C1 segment of cervical spinal cord (tissue), 14 donors: ENCODE data around the gene RAB37.
A peak's percentile ranks its signal among the peaks of the same experiment; 100 is the strongest.

ENCODE experiments used
- DNase-seq, 14 donors: peaks; one replicate each; lab custom pipeline; 2025; lab: John Stamatoyannopoulos, UW

The RAB37 gene

DNA sequence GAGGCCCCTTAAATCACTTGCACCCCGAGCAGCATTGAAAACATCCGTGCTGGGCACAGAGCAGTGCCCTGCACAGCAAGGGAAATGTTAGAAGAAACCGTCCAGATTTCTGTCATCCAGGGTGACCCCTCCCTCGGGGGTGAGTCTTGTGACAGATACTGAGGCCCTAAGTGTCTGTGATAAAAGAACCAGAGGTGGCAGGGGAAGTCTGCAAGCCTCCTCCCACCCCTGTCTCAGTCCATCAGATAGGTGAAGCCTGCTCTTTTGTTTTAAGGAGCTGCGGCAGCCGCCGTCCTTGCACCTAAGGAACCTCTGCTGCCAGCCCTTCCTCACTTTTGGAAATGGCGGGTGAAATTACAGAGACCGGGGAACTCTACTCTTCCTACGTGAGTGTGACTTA, 39.9 kb downstream of the RAB37 start:
- no peak for DNase-seq

DNA sequence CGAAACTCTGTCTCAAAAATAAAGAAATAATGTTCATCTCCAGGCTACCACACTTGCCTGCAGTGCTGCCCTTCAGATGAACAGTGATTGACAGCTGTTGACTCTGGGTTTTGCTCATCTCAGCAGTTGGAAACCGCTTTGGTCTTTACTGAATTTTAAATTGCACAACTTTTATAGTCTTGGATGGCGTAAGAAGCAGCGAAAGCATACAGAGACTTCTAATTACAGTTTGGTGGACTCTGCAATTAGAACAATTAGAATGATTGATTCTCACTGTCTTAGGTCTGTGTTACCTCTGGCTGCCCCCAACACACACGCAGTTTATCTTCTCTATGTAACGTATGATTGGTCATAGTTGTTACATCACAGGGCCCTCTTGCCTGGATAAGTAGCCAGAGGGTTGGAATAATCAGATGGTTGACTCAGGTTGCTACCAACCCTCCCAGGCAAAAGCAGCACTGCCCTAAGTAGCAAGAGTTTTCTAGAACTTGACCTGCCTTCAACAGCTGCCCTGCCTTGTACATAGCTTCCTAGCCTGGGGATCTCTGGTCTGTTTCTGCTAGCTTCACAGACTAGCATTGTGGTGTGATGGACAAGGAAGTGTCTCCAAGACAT, 41.0 kb downstream of the RAB37 start:
- no peak for DNase-seq

DNA sequence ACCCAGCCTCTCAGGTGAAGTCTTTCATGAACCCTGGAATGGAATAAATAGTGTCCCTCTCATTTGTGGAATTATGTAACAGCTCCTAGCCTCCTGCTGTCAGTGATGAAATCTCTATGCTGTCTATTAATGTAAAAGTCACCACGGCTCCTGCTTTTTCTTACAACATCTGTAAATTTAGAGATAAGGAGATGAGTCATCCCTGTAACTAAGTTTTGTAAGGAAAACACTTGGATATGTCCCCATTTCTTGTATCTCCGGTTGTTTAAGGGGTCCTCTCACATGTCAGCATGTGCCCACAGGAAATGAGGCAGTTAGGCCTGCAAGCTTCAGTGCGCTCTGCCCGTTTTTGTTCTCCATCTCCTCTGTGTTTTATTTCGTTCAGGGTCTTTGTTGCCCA, 41.9 kb downstream of the RAB37 start:
- DNase-seq: no peak

DNA sequence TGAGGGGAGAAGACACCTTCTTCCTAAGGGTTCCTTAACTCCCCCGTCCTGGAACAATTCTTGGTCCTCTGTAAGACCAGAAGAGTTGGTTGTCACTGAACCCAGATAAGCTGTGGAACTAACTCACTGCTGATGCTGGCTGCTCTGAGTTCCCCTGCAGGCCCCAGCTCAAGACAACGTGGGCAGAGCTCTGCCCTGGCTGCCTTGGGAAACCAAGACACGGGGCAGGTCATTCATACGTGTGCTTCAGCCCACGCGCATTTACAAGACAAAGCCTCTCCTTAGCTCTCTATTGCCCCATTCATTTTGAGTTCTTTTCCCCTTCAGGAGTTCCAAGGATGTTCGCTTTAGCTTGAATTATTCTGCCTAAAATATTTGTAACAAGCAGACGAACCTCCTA, 42.4 kb downstream of the RAB37 start:
- DNase-seq: no peak

DNA sequence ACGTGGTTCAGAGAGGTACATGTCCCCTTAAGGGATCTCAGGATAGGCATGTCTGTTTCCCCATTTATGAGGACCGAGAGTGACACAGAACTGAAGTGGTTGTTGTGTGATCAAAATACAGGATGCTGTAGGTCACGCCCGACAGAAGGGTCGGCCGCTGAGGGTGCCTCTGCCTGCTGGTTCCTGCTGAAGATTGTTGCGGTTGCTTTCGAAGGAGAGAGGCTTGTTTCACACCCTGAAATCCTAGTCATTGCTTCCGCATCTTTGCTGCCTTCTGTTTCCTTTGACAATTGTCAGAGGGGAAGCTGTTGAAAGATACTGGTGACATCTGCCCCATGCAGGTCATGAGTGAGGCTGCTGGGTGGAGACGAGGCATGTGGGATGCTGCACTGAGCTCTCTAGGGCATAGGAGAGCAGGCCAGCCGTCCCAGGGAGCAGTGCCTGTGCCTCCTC, 42.9 kb downstream of the RAB37 start:
- DNase-seq: peak in 10 of 14 donors; percentile 24 to 67 (median 40)

DNA sequence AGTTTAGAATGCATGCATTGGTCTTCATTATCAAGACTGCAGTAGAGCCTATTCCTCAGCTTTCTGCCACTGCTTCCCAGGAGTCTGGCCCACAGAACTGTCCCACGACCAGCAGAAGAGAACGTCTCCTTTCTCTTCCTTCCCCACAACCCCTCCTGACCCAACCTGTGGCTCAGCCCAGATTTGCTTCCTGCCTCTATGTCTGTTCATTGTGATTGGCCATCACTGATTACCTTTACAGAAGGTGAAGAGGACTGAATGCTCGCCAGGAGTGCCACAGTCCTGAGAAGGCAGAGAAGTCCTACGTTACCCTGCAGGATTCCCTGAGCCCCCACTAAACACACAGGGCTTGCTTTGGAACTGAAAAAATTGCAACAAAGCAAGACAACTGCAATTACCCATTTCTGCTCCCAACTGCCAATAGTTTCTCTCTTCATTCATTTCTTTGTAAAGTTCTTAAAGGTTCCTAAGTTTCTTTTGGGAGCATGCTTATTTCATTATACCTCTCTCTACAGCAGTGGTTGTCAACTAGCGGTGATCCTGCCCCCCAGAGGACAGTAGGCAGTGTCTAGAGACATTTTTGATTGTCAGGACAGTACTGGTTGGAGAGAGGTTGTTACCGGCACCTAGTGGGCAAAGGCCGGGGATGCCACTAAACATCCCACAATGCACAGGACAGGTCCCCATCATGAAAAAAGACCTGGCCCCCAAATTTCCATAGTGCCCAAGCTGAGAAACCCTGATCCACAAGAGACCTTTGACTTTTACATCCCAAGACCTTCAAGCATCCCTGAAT, 43.6 kb downstream of the RAB37 start:
- peak in 7 of 14 donors; percentile 21 to 33 (median 27) for DNase-seq

DNA sequence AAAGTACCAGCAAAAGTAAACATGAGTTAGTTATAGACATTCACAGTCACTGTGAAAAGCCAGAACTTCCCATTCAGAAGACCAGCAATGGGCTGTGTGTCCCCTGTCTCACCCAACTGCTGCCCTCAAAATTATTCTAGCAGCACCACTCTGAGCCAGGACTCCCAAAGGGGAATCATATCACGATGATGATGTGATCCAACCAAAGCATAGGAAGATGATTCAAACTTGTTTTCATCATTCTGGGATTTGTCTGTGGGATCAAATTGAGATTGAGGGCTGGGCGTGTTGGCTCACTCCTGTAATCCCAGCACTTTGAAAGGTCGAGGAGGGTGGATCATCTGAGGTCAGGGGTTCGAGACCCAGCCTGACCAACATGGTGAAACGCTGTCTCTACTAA, 45.5 kb downstream of the RAB37 start:
- no peak for DNase-seq

DNA sequence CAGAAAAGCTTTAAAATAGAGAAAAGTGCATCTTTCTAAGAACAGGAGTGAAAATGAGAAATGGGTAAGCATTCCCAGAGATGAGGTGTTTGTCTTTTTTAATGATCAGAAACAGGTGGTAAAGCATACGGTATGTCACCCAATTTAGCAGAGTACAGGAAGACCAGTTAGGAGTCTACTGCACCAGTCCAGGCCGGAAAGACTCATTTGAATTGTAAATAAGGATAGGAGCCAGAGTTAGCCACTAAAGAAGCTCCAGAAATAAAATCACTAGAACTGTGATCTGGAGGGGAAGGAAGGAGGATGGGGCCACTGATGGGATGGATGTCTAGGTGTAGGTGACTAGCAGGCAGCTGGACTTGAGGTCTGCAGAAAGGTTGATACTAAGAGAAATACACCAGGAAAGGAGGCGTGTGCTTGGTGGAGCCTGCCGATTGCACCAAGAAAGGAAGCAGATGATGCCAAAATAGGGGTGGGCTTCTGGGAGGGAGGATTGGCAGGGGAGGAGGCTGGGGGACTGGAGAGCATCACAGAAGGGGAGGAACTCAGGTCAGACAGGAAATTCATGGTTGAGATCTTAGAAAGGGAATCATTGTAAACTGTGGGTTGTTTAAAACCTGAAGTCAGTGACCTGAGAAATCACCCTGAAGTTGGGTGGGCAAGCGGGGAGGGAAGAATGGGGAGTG, 47.2 kb downstream of the RAB37 start:
- DNase-seq: no peak

DNA sequence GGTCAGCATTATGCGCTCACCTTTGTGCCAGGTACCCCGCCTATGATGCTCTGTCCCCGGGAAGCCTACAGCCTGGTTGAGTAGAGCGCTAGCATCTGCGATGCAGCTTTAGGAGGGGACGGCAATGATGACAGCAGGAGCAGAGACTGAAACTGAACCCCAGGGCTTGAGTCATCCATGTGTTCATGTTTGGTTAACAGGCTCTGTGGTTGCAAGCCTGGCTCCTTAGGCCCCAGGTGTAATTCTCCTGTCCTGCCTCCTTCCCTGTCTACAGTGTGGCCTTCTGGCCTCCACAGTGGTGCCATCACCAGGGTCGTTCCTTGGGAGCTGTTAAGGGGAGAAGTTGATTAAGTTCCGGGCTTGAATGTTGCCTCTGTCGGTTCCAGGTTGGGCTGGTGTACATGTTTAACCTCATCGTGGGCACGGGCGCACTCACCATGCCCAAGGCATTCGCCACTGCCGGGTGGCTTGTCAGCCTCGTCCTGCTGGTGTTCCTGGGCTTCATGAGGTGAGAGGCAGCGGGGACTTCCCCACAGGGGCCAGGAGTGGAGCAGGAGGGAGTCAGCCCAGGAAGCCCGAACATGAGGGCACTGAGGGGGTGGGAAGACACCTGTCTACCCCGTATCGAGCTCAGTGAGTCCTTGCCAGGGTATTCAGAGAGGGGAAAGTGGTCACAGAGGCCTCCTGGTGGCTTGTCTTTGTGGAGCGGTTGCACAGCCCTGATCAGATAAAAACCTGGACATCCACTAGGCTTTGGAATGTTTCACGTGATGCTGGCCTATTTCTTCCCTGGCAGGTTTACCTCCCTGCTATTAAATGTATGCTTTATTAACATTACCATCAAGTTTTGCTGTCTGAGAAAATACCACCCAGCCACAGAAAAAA, 48.3 kb downstream of the RAB37 start:
- no peak for DNase-seq

DNA sequence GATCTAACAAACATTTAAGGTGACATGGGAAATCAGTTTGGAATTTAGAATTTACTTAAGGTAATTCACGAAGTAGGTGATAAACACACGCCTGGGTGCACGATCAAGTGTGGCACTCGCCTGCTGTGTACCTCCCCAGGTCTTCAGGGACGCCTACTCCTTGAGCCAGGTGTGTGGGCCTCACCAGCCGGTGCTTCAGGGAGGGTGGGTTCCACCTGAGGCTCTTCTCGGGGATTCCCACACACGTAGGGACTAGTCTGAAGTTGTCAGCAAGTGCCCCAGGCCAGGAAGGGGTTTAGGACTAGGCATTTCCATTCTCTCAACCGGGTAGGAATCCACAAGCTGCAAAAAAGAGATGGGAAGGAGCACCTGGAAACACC, 48.9 kb downstream of the RAB37 start:
- DNase-seq: no peak

DNA sequence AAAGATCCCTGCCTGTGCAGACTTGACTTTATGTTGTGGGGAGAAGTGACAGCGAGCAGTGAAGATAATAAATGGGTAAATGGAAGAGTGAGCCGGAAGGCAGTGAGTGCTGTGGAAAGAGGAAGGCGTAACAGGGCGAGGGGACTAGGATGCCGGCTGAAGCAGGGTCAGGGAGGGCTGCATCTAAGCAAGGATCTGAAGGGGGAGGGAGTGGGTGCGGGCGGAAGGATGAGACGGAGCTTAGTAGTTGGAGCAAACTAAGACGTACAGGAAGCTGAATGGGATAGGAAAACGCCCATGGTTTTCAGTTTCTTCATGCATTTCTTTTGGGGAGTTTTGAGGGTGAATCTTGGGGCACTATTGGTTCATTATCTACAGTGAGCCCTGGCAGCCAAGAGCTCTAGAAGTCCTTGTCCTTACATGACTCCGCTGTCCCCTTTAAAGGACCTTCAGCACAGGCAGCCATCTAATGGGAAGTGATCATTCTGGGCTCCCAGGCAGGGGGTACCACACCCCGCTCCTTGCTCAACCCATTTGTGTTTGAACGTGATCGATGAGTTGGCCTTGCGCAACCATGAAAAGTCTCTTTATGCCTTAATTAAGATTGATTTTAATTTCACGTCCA, 49.5 kb downstream of the RAB37 start:
- no peak for DNase-seq

DNA sequence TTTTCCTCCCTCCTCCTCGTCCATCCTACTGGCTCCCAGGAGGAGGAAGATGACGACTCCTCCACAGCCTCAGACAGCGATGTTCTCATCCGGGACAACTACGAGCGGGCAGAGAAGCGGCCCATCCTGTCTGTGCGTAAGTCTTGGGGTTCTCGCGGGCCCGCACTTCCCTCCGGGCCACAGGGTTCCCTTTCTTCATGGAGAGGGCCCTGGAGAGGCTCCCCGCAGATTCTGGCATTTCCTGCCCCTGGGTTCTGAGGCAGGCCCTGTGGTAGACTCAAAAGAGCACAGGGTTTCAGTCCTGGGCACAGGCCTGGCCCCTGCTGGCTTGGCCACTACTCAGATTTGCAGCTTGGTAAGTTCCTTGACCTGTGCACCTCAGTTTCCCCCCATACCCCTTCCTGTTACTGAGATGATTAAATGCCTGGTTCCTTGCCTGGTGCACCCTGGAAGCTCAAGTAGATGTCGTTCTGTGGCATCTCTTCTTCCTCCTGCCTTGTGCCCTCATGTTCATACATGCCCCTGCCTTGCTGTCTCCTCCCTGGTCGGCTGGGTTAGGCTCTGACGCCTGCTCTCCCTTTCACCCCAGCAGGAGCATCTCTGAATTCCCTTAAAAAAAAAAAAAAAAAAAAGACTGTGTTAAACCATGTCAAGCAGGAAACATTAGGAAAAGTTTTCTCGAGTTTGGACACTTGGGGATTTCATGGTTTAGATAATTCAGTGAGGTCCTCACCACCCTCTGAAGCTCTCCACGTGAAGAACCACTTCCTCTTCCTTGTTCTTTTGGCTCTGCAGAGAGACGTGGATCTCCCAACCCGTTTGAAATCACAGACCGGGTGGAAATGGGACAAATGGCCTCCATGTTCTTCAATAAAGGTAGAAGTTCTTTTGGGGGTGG, 53.4 kb downstream of the RAB37 start:
- DNase-seq: no peak

DNA sequence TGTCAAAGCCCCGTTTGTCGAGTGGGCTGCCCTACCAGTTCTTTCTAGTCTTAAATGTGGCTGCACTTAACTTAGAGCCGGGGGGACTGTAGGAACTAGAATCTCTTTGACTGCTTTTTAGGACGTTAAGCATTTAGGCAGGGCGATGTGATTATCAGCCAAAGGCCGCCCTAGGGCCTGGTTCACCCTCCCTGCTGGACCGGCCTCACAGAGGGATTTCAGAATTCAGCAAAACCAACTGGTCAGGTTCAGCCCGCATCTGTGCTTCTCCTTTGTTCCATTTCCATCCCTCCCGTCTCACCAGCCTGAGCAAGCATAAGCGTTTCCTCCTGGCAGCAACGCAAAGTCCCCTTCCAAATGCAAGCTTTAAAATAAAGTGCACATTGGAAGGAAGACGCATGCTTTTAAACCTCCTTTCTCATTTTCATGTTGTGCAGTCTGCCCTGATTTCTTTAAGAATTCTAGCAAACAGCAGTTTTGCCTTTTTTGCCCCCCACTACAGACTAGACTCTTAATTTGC, 55.6 kb downstream of the RAB37 start:
- DNase-seq: peak in 1 of 14 donors; percentile 24

DNA sequence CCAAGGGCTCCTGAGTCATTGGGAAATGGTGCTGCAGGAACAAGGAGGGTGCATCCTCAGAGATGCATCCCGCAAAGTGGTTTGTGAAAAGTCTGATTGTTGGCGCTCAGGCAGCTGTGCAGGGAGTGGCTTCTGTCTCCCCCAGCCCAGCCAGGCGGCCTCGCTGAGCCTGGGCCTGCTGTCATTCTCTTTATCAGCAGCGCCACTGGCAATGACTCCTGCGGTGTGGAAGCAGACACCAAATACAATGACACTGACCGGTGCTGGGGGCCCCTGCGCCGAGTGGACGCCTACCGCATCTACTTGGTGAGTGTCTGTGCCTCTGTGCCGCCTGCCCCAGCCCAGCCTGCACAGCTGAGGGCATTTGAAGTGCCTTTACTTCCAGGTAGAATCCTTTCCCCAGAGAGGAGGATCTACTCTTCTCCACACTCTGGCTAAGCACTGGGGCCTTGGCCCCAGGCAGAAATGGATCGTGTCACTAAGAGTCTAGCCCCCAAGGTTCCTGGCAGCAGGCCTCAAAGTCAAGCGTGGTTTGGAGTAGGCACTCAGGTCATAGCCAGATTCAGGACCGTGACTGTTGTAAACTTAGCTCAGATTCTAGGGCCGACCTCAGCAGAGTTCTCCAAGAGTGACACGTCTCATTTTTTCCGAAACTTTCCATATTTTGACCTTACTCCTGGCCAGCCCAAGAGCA, 58.4 kb downstream of the RAB37 start:
- DNase-seq: peak in 2 of 14 donors; percentile 34 to 35

DNA sequence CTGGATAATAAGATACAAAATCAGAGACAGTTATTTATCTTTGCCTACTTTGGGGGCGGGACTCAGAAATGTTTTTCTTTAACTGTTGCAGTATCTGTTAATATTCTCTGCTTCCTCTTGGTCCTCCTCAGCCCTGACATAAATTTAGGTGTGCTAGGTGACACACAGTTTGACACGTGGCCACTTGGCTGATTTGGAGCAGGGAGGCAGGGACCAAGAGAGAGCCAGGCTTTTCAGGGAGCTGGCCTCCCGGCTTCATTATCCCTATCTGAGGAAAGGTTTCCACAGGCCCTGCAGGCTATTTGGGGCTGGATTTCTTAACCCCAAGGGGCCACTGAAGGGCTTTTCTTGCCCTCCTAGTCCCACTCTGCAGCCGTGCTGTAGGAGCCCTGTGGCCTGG, 59.2 kb downstream of the RAB37 start:
- peak in 1 of 14 donors; percentile 81 for DNase-seq

DNA sequence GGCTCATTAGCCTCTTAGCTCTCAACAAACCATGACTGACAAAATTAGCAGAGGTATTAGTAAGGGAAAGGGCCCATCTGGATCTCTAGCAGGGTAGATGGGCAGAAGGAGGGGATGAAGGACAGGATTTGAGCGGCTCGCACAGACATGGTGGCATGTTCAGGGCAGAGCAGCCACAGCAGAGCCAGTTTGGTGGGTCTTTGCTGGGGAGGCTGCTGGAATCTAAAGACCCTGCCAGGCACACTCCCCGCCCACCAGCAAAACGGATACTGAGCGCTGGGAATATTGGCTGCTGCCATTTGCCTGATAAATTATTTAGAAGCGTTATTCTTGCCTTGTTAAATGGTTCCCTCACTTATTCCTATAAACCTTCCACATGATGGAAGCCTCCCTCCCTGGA, 59.8 kb downstream of the RAB37 start:
- DNase-seq: no peak
